ENCODE measurements around the gene SLC35F2. TPM values are rescaled to one million over a fixed set of nuclear protein-coding genes. Genes with fewer than 3 reads are reported as not detected.

The SLC35F2 gene
- polyA plus RNA-seq, 6 donors from 2014 or later: 20.6 to 37.1 (median 23.3) TPM

Other genes starting within 250 kb of the SLC35F2 start
- gene SLN, start 146.7 kb downstream of the SLC35F2 start, polyA plus RNA-seq (ENCODE audit: low read depth in 6 of 6): not detected
- 1 to 10 TPM in 1 of 6 donors, under 1 TPM in 4, not detected in 1; 0.31 to 1.1 (median 0.70) TPM for gene RAB39A, start 69.7 kb upstream of the SLC35F2 start, polyA plus RNA-seq (ENCODE audit: low read depth in 6 of 6)
- gene CUL5, start 150.1 kb upstream of the SLC35F2 start, polyA plus RNA-seq (ENCODE audit: low read depth in 6 of 6): 10 to 100 TPM; 44.6 to 68.5 (median 52.7) TPM